ENCODE measurements around the gene ZC3H12A.

- TF ChIP-seq CTCF (conservative IDR thresholded peaks at IDR 0.05; ENCODE audit: low read depth in 2 of 2) (no peak), REST (IDR thresholded peaks at IDR 0.05; ENCODE audit: unreplicated experiment) (no peak), EZH2phosphoT487 (IDR thresholded peaks at IDR 0.05; ENCODE audit: unreplicated experiment) (no peak), EZH2 (IDR thresholded peaks at IDR 0.05; ENCODE audit: low read depth, unreplicated experiment) (no peak), ZNF331 (CRISPR knock-in tag; IDR thresholded peaks at IDR 0.05; ENCODE audit: low read depth) (no peak), CREB1 (CRISPR knock-in tag; IDR thresholded peaks at IDR 0.05; ENCODE audit: low read depth) (no peak), POLR2AphosphoS5 (IDR thresholded peaks at IDR 0.05; ENCODE audit: low read depth) (no peak), ETS1 (IDR thresholded peaks at IDR 0.05) (no peak), JUNB (IDR thresholded peaks at IDR 0.05; ENCODE audit: unreplicated experiment) (no peak), ZNF114 (CRISPR knock-in tag; IDR thresholded peaks at IDR 0.05) (no peak), NANOG (IDR thresholded peaks at IDR 0.05; ENCODE audit: borderline replicate concordance) (no peak), STAT1 (IDR thresholded peaks at IDR 0.05; ENCODE audit: unreplicated experiment) (no peak)
Observed at GRCh38 chr1:37477946-37478345, 3.6 kb downstream of the ZC3H12A start.

All from GM23338 (cell line).